Panc1 (cell line): ENCODE results near the gene BANF2. TPM values are rescaled to one million over a fixed set of nuclear protein-coding genes. Genes with fewer than 3 reads are reported as not detected.
A peak's percentile ranks its signal among the peaks of the same experiment; 100 is the strongest.

ENCODE experiments used
- ATAC-seq: fragments of 200-7000 bp; cut with Tn5 transposase; 2 replicates; pipeline ENCODE4 v1.9.1; 2020; ENCODE audit warnings: mild to moderate bottlenecking, moderate library complexity
- BruUV-seq: library from RNA; stranded (reverse); fragments of 400-500 nt; replicated peaks from 2 replicates; lab custom pipeline; 2021; lab: Mats Ljungman, UMichigan
- CTCF ChIA-PET: fragments of 300-600 bp; sonication (Branson Sonifier 250); formaldehyde crosslinking; loops from one replicate; lab custom pipeline; 2022; ENCODE audit warnings: antibody characterized with exemption; lab: Charles Lee
- POLR2A ChIA-PET: fragments of 300-600 bp; sonication (Branson Sonifier 250); formaldehyde crosslinking; loops from one replicate; lab custom pipeline; 2022; ENCODE audit warnings: antibody characterized with exemption; lab: Charles Lee
- DNase-seq: peaks from one replicate; pipeline ENCODE4 v3.0.0-alpha.2; 2010; ENCODE audit warnings: low read depth, low spot score
- H3K27ac ChIP-seq: 2 replicates; pipeline ENCODE4 v1.5.1; 2011; ENCODE audit warnings: mild to moderate bottlenecking, low read length, inconsistent platforms
- H3K27me3 ChIP-seq: fragments of 200-500 bp; sonication (Bioruptor generic); 2 replicates; pipeline ENCODE4 v1.6.0; 2014; ENCODE audit warnings: low read length, inconsistent platforms; ENCODE audit not compliant: control insufficient read depth, insufficient read depth
- H3K36me3 ChIP-seq: fragments of 200-500 bp; sonication (Bioruptor generic); 2 replicates; pipeline ENCODE4 v1.5.1; 2014; ENCODE audit warnings: inconsistent platforms, mild to moderate bottlenecking, low read length, moderate library complexity; ENCODE audit not compliant: control insufficient read depth, insufficient read depth
- H3K4me1 ChIP-seq: 2 replicates; pipeline ENCODE4 v1.5.1; 2011; ENCODE audit warnings: inconsistent platforms, mild to moderate bottlenecking, low read length, moderate library complexity; ENCODE audit not compliant: control insufficient read depth, insufficient read depth
- H3K4me3 ChIP-seq, 2 experiments: 2 replicates each; pipeline ENCODE4 v1.5.1; 2011 to 2012; ENCODE audit warnings: low read depth in 2 of 2, low read length in 2 of 2, mild to moderate bottlenecking in 2 of 2, inconsistent platforms in 1 of 2, moderate library complexity in 1 of 2
- H3K9me3 ChIP-seq: fragments of 200-500 bp; sonication (Bioruptor generic); 2 replicates; pipeline ENCODE4 v1.5.1; 2014; ENCODE audit warnings: low read depth, mild to moderate bottlenecking, inconsistent platforms, low read length, moderate library complexity; ENCODE audit not compliant: control insufficient read depth, insufficient read depth
- POLR2AphosphoS5 ChIP-seq: IDR thresholded peaks from 2 replicates; pipeline ENCODE4 v1.6.1; 2012; ENCODE audit warnings: mild to moderate bottlenecking, low read depth, low read length, moderate library complexity
- SIN3A ChIP-seq: IDR thresholded peaks from 2 replicates; pipeline ENCODE4 v1.6.1; 2012; ENCODE audit warnings: low read depth, mild to moderate bottlenecking, low read length, moderate library complexity, borderline replicate concordance; ENCODE audit not compliant: insufficient read depth
- TCF7L2 ChIP-seq: IDR thresholded peaks from 2 replicates; pipeline ENCODE4 v1.6.1; 2011; ENCODE audit warnings: mild to moderate bottlenecking, low read depth, low read length, inconsistent platforms
- in situ Hi-C: cut with HindIII; loops from 2 replicates; pipeline ENCODE4 v1.10.0; 2016; ENCODE audit warnings: low sequenced_read_pairs, low pct_unique_long_range_greater_than_20kb
- intact Hi-C: fragments of 100-400 bp; cut with micrococcal nuclease; formaldehyde crosslinking; loops from one replicate; pipeline ENCODE4 v1.10.0; 2022; ENCODE audit not compliant: unreplicated experiment
- total RNA-seq: library from RNA; stranded (reverse); gene quantifications from one replicate; pipeline ENCODE4 v1.2.1, GENCODE V29; 2021; ENCODE audit not compliant: unreplicated experiment
- TF ChIP-seq, protein P1 (sequence below), 2 experiments: IDR thresholded peaks; 2 replicates each; pipeline ENCODE4 v1.6.1; 2011 to 2012; ENCODE audit warnings: low read depth in 2 of 2, control low read depth in 1 of 2, low read length in 1 of 2, mild to moderate bottlenecking in 1 of 2, moderate library complexity in 1 of 2; ENCODE audit not compliant: insufficient read depth in 1 of 2
- TF ChIP-seq, protein P2 (sequence below): fragments of 450-650 bp; IDR thresholded peaks from 2 replicates; pipeline ENCODE4 v1.5.1; 2017; ENCODE audit warnings: mild to moderate bottlenecking

BANF2 gene
- total RNA-seq, 1 experiment from 2014 or later = not detected

DNA sequence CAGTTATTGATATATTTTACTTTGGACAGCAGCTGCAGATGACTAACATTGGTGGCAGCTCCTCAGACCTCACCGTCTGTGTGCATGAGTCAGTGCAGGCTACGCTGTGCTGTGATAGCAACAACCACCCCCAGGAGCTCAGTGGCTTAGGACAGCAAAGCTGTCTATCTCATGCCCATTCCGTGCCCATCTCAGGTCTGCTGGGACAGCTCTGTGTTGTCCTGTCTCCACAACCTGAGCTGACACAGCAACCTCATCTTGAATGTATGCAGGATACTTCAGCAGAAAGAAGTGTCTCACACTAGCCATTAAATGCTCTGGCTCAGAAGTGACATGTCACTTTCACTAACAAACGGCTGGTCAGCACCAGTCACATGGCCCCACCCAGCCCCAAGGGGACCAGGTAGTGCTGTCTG, 47.7 kb downstream of the BANF2 start:
- no TSS peak for BruUV-seq
- TF ChIP-seq, protein P1, sequence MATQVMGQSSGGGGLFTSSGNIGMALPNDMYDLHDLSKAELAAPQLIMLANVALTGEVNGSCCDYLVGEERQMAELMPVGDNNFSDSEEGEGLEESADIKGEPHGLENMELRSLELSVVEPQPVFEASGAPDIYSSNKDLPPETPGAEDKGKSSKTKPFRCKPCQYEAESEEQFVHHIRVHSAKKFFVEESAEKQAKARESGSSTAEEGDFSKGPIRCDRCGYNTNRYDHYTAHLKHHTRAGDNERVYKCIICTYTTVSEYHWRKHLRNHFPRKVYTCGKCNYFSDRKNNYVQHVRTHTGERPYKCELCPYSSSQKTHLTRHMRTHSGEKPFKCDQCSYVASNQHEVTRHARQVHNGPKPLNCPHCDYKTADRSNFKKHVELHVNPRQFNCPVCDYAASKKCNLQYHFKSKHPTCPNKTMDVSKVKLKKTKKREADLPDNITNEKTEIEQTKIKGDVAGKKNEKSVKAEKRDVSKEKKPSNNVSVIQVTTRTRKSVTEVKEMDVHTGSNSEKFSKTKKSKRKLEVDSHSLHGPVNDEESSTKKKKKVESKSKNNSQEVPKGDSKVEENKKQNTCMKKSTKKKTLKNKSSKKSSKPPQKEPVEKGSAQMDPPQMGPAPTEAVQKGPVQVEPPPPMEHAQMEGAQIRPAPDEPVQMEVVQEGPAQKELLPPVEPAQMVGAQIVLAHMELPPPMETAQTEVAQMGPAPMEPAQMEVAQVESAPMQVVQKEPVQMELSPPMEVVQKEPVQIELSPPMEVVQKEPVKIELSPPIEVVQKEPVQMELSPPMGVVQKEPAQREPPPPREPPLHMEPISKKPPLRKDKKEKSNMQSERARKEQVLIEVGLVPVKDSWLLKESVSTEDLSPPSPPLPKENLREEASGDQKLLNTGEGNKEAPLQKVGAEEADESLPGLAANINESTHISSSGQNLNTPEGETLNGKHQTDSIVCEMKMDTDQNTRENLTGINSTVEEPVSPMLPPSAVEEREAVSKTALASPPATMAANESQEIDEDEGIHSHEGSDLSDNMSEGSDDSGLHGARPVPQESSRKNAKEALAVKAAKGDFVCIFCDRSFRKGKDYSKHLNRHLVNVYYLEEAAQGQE (IDR thresholded peaks at IDR 0.05; ENCODE audit: insufficient read depth in 1 of 2, low read depth in 2 of 2, low read length in 1 of 2) = no peak
- TF ChIP-seq TCF7L2 (no peak), SIN3A (no peak), POLR2AphosphoS5 (no peak)
- TF ChIP-seq, protein P2, sequence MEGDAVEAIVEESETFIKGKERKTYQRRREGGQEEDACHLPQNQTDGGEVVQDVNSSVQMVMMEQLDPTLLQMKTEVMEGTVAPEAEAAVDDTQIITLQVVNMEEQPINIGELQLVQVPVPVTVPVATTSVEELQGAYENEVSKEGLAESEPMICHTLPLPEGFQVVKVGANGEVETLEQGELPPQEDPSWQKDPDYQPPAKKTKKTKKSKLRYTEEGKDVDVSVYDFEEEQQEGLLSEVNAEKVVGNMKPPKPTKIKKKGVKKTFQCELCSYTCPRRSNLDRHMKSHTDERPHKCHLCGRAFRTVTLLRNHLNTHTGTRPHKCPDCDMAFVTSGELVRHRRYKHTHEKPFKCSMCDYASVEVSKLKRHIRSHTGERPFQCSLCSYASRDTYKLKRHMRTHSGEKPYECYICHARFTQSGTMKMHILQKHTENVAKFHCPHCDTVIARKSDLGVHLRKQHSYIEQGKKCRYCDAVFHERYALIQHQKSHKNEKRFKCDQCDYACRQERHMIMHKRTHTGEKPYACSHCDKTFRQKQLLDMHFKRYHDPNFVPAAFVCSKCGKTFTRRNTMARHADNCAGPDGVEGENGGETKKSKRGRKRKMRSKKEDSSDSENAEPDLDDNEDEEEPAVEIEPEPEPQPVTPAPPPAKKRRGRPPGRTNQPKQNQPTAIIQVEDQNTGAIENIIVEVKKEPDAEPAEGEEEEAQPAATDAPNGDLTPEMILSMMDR = no peak
- Histone ChIP-seq H3K27ac (no peak overlapping the region), H3K36me3 (no peaks in the 10 kb centered on the region), H3K4me1 (no peaks in the 10 kb centered on the region), H3K4me3 (no peak overlapping the region), H3K27me3 (no peaks in the 10 kb centered on the region), H3K9me3 (no peaks in the 10 kb centered on the region)
- ChIA-PET CTCF (no interaction called here), POLR2A (no interaction called here)
- in situ Hi-C loops = no loop called here
- ATAC-seq (peak; percentile 88), DNase-seq (peak; percentile 67)
- intact Hi-C loops = no loop called here

DNA sequence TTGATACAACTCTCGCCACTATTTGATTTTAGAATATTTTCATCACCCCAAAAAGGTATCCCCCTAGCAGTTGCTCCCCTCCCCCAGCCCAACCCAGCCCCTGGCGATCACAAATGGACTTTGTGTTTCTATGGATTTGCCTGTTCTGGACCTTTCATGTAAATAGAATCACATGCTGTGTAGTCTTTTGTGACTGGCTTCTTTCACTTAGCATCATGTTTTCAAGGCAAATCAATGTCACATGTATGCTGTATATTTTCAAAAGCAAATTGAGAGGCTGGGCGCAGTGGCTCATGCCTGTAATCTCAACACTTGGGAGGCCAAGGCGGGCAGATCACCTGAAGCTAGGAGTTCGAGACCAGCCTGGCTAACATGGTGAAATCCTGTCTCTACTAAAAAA, 48.5 kb downstream of the BANF2 start:
- no peak overlapping the region for H3K4me3 ChIP-seq
- CTCF ChIA-PET = no interaction called here
- no peak overlapping the region for H3K27ac ChIP-seq
- no peak for DNase-seq
- in situ Hi-C loops = no loop called here
- no peaks in the 10 kb centered on the region for H3K36me3 ChIP-seq
- ATAC-seq = no peak
- H3K9me3 ChIP-seq = no peaks in the 10 kb centered on the region
- TF ChIP-seq TCF7L2 (no peak), POLR2AphosphoS5 (no peak), SIN3A (no peak)
- TF ChIP-seq, protein P1 (IDR thresholded peaks at IDR 0.05; ENCODE audit: insufficient read depth in 1 of 2, low read depth in 2 of 2, low read length in 1 of 2) = no peak
- TF ChIP-seq, protein P2 = no peak
- intact Hi-C loops = no loop called here
- no peaks in the 10 kb centered on the region for H3K27me3 ChIP-seq
- POLR2A ChIA-PET = no interaction called here
- no TSS peak for BruUV-seq
- H3K4me1 ChIP-seq = no peaks in the 10 kb centered on the region
